HG02623 (cell line): ENCODE measurements around the gene MYEF2.

ENCODE experiments used
- ATAC-seq: cut with Tn5 transposase; IDR thresholded peaks from one replicate; pipeline ENCODE4 v1.9.1; 2021; ENCODE audit warnings: moderate library complexity; ENCODE audit not compliant: unreplicated experiment

MYEF2 gene

DNA sequence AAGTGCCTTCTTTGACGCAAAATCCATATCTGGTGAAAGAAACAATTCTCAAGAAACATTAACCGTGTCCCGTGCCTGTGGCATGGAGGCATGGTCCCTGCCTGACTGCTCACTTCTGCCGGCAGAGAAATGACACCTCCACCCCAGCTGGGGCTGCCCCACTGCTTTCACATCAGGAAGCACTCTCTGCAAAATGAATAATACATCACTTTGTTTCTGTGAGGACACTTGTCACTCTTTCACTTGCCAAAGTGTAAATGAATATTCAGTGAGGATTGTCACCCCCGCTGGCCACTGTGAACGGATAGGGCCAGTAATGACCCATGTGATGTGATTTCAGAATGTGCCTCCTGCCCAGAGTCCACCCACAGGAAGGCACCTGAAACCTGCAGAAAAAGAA is 88.4 kb downstream of the MYEF2 start:
- no peak for ATAC-seq

- no peak for ATAC-seq
Observed at GRCh38 chr15:48087844-48088243, 90.3 kb downstream of the MYEF2 start.

GRCh38 chr15:48086576-48086975 is 91.5 kb downstream of the MYEF2 start:
- ATAC-seq = no peak

GRCh38 chr15:48086133-48086532 is 92.0 kb downstream of the MYEF2 start:
- no peak for ATAC-seq

GRCh38 chr15:48085591-48085930 is 92.5 kb downstream of the MYEF2 start:
- no peak for ATAC-seq

DNA sequence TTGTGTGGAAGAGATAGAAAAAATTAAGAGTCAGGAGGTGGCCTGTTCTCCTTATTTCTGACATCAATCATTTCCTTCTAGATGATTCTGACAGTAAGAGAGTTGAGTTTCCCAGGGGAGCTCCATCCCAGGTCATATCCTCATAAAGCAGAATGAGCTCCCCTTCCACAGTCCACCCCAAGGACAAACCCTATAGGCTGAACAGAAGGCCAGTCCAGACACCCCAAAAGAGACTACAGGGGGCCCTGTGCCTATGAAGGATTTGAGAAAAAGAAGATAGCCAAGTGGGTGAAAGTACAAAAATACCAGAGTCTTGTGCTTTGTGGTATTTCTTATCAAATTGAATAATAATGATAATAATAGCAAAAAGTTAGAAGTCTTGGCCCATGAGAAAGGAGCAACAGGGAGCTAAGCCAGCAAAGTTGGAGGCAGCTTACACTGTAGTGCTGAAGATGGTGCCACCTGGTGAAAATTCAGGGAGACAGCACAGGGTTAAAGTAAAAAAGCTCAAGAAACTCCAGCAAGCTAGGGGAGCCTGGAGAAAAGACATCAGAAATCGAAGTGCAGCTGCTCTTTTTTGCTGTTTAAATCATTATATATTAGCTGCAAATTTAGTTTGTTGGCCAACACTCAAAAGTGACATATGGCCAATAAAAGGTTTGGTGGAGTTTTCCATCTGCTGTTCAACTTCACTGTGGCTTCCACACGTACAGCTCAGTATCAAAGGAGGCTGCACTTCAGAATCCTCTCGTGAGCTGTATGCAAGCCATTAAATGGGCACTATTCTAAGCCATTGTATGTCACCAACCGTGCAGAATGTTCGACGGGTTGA is 93.1 kb downstream of the MYEF2 start:
- ATAC-seq = no peak
